Measurements from ENCODE around the gene UBE3B.

The UBE3B gene

GRCh38 chr12:109578330-109578927 lies 101.0 kb downstream of the UBE3B start:
- no peak for DNase-seq

DNA sequence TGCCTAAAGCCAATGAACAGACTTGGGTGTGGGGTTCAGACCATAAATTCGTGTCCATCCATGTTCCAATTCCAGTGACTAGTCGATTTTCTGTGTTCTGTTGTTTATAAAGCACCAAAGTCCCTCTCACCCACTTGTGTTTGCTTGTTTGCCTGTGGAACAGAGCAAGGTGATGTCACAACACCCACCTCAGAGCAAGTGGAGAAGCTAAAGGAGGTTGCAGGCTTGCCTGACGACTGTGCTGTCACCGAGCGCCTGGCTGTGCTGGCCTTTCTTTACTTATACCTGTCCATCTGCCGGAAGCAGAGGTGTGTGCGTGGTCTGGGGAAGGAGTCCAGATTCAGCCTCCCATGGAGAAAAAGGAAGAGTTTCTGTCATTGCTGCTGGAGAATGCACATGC lies 102.2 kb downstream of the UBE3B start:
- DNase-seq, result no peak

- DNase-seq, result no peak
These were observed 102.8 kb downstream of the UBE3B start for GRCh38 chr12:109580272-109580671.

GRCh38 chr12:109580684-109581333 lies 103.4 kb downstream of the UBE3B start:
- DNase-seq, result no peak

DNA sequence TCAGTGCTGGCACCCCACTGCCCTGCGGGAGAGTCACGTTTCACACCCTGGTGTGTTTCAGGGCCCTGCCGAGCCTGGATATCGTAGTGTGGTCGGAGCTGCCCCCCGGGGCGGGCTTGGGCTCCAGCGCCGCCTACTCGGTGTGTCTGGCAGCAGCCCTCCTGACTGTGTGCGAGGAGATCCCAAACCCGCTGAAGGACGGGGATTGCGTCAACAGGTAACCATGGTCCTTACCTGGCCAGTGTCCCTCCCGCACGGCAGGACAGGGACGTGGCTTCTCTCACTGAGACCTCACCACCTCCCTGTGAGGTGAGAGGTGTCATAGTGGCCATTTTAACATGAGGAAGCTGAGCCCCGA lies 103.9 kb downstream of the UBE3B start:
- DNase-seq, result no peak

DNA sequence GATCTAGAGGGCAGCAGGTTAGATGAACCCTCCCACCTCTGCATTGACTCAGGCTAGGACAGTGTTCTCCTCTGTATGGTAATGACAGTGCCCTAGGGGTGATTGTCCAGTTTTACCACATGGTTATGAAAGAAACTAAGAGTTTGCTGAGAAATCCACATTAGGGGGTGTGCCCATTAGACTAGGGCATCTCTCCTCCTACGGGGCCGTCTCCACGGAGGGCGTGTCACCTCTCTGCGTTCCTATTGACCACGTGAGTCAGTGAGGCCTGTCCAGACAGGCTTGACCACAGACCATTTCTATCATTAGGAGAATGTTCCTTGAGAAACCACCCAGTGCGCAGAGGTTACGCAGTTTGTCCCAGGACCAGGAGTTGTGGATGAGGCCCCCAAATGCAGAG lies 104.4 kb downstream of the UBE3B start:
- DNase-seq, result no peak

DNA sequence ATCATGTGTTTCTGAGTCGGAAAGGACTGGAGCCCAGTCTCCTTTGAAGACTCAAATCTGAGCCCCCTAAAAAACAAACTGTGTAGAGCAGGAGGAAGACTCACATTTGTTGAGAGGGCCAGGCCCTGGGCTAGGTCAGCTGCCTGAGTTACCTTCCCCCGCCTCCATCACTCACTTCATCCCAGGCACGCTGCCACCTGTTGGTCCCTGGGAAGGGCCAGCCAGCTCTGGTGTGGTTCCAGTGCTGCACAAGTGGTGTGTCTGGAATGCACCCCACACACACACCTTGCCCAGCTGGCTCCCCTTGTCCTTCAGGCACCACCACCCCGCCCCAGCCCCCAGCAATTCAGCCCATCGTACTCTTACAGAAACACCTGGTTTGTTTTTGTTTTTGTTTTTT lies 105.2 kb downstream of the UBE3B start:
- DNase-seq, result no peak

DNA sequence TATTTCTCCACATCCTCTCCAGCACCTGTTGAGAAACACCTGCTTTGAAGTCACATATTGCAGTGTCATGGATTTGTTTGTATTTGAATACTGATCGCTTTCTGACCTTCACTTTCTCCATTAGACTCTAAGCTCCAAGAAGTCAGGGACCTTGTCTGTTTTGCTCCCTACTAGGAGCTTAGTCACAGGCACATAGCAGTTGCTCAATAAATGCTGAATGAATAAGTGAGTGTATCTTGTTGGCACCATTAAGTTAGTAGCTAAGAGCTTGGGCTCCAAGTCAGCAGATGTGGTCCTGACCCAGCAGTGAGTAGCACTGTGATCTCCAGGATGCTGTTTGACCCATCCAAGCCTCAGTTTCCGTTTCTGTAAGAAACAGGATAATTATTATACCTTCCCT lies 106.3 kb downstream of the UBE3B start:
- no peak for DNase-seq

All from CD4-positive, alpha-beta T cell treated with Interleukin-17A for 4 hours (primary cell).